Mucosa of descending colon (tissue), 3 donors: ENCODE data around the gene C1R. TPM values are rescaled to one million over a fixed set of nuclear protein-coding genes. Genes with fewer than 3 reads are reported as not detected.

Experiments
- ATAC-seq: fragments of 200-7000 bp; cut with Tn5 transposase; one replicate; pipeline ENCODE4 v1.9.1; 2020; ENCODE audit warnings: mild to moderate bottlenecking, moderate library complexity
- DNase-seq, 3 donors: peaks; one replicate each; pipeline ENCODE4 v3.0.0-alpha.2; 2020
- H3K36me3 ChIP-seq: fragments of 200-600 bp; one replicate; pipeline ENCODE4 v1.8.0; 2021; ENCODE audit warnings: low read depth, mild to moderate bottlenecking
- H3K4me1 ChIP-seq: fragments of 200-600 bp; one replicate; pipeline ENCODE4 v1.8.0; 2021; ENCODE audit warnings: low read depth, mild to moderate bottlenecking
- H3K4me3 ChIP-seq: fragments of 200-600 bp; one replicate; pipeline ENCODE4 v1.8.0; 2021; ENCODE audit warnings: mild to moderate bottlenecking
- H3K9me3 ChIP-seq: fragments of 200-600 bp; one replicate; pipeline ENCODE4 v1.8.0; 2021; ENCODE audit warnings: mild to moderate bottlenecking
- CTCF ChIP-seq: fragments of 200-600 bp; IDR thresholded peaks from one replicate; pipeline ENCODE4 v1.8.0; 2022; ENCODE audit warnings: antibody characterized with exemption, mild to moderate bottlenecking
- intact Hi-C, 2 donors: fragments of 100-400 bp; cut with DNase I in 1 of 2; cut with micrococcal nuclease in 1 of 2; formaldehyde crosslinking; loops; one replicate each; pipeline versions ENCODE4 v1.11.0 to v1.11.1; 2022; cut with DNase I, micrococcal nuclease
- long read RNA-seq, 2 donors: library from polyadenylated mRNA; unstranded; transcript quantifications; one replicate each; pipeline ENCODE4 v2.0.0, GENCODE V29; 2019 to 2021
- total RNA-seq, 3 donors: library from RNA; stranded (reverse); fragmentation: NEBNext Ultra II Directional in 2 of 3; extraction: Animal tissue kit (Norgen Biotek cat#: 25700) in 2 of 3; gene quantifications; one replicate each; pipeline versions ENCODE4 v1.2.1 to v1.2.4, GENCODE V29; 2021 to 2023
- donor health status: DM: no; HTN: no; CAD: no; lungs with moderate emphysema.
- donor health status: DM: no; HTN: no; CAD: no.
- donor health status: DM: no; HTN: yes; CAD: no.

The C1R gene
- total RNA-seq = 100 to 1,000 TPM in 2 of 3 donors, 10 to 100 TPM in 1; 38.7 to 273 (median 222) TPM
- long read RNA-seq, donor 1, transcript C1R-215 (11 exons, 2,508 nt) = major isoform, 214 of 321 reads
- long read RNA-seq, donor 1, partial matches to known transcripts = 82 of 321 reads
- long read RNA-seq, donor 1, other reads (novel, unspliced or antisense) = 15 of 321 reads
- long read RNA-seq, donor 2, transcript C1R-215 (11 exons, 2,508 nt) = major isoform, 130 of 168 reads
- long read RNA-seq, donor 2, partial matches to known transcripts = 23 of 168 reads
- long read RNA-seq, donor 2, other reads (novel, unspliced or antisense) = 11 of 168 reads

- peaks cover 5% of the 10 kb centered on the region for H3K4me1 ChIP-seq
- ATAC-seq = peak; percentile 76
- H3K4me3 ChIP-seq = no peak within 1 kb of the TSS
- peak; percentile 76 to 80 (median 76) for DNase-seq
- no peaks in the 10 kb centered on the region for H3K36me3 ChIP-seq
- intact Hi-C loops = loop anchor here in 1 of 2 donors (10.0 kb wide), 1 partner anchor 178 kb away; the partner anchor contains the start of gene ENO2
- no peaks in the 10 kb centered on the region for H3K9me3 ChIP-seq
- peak; percentile 79 for TF ChIP-seq CTCF
These were observed at the start of gene C1R for GRCh38 chr12:7092229-7092985. Gene C1R, minus strand, starts transcription at chr12:7092445. Its CDS starts 57 bp downstream, at chr12:7092388.

- DNase-seq = no peak
- ATAC-seq = no peak
- no peak for TF ChIP-seq CTCF
- no peaks in the 10 kb centered on the region for H3K4me1 ChIP-seq
- peaks cover 5% of the 10 kb centered on the region for H3K36me3 ChIP-seq
- H3K9me3 ChIP-seq = no peaks in the 10 kb centered on the region
- no peak overlapping the region for H3K4me3 ChIP-seq
- intact Hi-C loops = no loop called here
These were observed 49.2 kb upstream of the C1R start for GRCh38 chr12:7141351-7142005.

- Histone ChIP-seq H3K36me3 (peaks cover 5% of the 10 kb centered on the region), H3K4me1 (no peaks in the 10 kb centered on the region), H3K9me3 (no peaks in the 10 kb centered on the region), H3K4me3 (no peak overlapping the region)
- TF ChIP-seq CTCF = no peak
- no peak for DNase-seq
- ATAC-seq = no peak
- intact Hi-C loops = no loop called here
These were observed 47.0 kb upstream of the C1R start for GRCh38 chr12:7139200-7139599.

- no peak for TF ChIP-seq CTCF
- Histone ChIP-seq H3K9me3 (no peaks in the 10 kb centered on the region), H3K36me3 (peaks cover 5% of the 10 kb centered on the region), H3K4me1 (no peaks in the 10 kb centered on the region), H3K4me3 (no peak overlapping the region)
- no peak for ATAC-seq
- DNase-seq = no peak
- intact Hi-C loops = no loop called here
These were observed 45.7 kb upstream of the C1R start for GRCh38 chr12:7137908-7138307.

- peaks cover 5% of the 10 kb centered on the region for H3K36me3 ChIP-seq
- no peak for ATAC-seq
- H3K9me3 ChIP-seq = no peaks in the 10 kb centered on the region
- no peak for DNase-seq
- no peaks in the 10 kb centered on the region for H3K4me1 ChIP-seq
- no peak for TF ChIP-seq CTCF
- intact Hi-C loops = no loop called here
- no peak overlapping the region for H3K4me3 ChIP-seq
These were observed 44.4 kb upstream of the C1R start for GRCh38 chr12:7136676-7137075.
